HG02981 (cell line): ENCODE data around the gene PANK1.

Experiments used
- ATAC-seq: cut with Tn5 transposase; IDR thresholded peaks from one replicate; pipeline ENCODE4 v1.9.1; 2021; ENCODE audit warnings: mild to moderate bottlenecking, moderate library complexity; ENCODE audit not compliant: unreplicated experiment

The PANK1 gene

DNA sequence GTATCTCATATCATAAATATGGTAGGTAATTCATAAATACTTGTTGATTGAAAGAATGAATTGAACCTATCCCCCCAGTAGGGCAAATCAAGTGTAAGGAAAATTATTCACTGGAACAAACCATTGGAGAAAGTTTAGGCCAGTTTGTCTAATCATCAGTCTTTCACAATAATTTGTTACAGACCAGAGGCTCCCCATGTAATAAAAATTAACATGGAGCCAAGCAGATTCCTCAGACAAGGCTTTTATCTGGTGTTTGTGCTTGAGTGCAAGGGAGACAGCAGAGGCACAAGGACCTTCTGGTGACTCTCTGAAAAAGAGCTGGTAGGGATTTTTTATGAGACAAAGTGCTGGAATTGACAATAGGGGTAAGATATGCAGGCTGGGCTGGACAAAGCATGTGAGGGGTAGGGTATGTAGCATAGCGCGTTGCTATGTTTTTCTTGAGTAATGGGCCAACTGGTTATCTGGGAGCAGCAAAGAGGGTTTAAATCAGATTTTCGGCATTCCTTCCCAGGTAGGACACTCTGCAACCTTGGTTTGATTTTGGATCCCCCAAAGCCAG, 7.8 kb upstream of the PANK1 start:
- ATAC-seq: no peak

DNA sequence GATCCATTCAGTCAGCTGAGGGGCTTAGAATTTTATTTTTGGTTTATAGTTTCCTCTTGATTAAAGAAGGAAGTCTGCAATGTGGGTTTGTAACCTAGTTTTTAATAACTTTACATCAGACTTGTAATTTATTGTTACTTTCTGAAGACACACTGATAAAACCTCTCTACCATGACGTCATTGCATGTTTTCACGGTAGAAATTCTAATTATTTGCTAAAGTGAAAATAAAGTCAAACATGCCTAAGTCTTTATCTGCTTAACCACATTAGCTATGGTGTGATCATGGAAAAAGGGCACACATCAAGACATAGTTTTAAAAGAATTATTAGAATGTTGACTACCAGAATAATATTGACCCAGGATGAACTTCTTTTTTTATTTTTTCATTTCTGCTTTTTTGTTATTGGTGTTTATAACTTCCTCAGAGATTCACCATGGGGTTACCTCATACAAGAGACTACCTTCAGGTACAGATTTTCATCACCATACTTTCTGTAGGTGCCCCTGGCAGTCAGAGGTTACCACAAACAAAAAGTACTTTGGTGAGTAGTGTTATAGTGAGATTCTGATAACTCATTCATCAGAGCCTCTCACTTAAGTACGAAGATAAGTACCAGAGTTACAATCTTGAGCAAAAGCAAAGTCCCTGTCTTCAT, 7.0 kb upstream of the PANK1 start:
- ATAC-seq: peak; percentile 73

- ATAC-seq: no peak
These were observed 6.3 kb upstream of the PANK1 start for GRCh38 chr10:89651205-89651915.

DNA sequence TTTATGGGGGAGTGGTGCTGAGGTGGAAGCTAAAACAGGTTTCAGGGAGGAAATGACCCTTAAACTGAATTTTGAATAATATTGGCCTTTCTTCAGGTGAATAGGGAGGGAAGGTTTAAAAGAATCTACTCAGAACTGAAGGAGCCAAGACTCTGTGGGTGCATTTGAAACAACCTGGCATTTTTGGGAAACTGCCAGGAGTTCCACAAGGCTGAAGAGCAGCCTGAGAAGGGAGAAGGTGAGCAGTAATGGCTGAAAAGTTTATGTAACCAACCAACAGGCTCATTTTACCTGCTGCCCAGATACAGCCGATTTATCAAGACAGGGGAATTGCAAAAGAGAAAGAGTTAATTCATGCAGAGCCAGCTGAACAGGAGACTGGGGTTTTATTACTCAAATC, 4.0 kb upstream of the PANK1 start:
- no peak for ATAC-seq

DNA sequence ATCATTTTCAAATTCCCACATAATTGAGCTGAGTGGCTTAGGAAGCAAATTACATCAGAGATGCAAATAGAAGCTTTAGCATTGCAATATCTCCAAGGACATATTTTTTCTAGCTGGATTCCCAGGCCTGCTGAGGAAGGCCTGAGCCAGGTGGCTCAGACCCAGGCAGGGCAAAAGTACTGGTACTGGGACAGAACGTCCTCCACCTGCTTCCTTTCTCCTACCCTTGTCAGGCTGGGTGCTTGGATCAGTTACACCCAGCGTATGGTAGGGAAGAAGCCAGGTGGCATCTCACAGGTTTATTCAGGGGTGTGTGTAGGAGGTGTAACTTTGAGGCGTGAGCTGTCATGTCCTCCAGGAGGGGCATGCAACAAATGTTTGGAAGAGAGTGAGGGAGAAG, 3.0 kb upstream of the PANK1 start:
- ATAC-seq: no peak

- ATAC-seq: no peak
These were observed 2.0 kb upstream of the PANK1 start for GRCh38 chr10:89646889-89647657.

- no peak for ATAC-seq
These were observed 715 bp upstream of the PANK1 start for GRCh38 chr10:89645742-89646172.

- ATAC-seq: peak; percentile 27
These were observed 413 bp downstream of the PANK1 start for GRCh38 chr10:89644691-89644966.

DNA sequence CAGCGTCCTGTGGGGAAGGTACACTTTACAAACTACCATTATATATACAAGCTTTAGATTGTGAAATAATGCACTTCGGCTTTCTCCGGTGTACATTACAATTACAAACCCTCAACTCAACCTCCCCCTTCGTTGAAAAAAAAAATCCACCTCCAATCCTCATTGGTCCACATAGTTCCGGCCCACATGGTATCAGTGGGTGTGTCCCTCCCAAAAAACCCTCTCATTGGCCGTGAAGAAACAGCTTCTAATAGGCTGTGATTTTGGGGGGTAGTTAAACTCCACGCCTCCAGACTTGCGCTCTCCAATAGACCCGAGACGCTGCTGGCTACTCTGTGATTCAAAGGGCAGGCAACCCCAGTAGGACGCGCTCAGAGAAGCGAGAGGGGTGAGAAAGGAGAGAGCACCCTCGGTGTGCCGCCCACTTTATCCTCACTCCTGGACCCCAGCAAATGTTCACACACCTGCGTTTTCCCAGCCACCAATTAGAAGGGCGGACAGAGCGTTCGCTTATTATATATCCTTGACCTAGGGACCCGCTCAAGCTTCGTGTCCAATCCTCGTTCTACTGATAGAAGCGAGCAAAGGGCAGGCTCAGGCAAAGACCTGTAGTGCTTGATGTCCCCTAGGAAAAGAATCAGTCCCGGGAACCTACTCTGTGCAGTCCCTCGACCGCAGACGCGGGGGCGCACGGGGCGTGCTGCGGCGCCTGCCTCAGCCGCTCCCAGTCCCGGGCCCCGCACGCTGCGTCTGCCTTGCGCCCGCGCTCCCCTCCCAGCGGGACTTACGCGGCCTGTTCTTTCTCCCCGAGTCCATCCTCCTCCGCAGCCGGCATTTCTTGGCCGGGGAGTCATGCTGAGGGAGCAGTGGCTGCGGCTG, 991 bp downstream of the PANK1 start:
- ATAC-seq: peak; percentile 93

GRCh38 chr10:89643431-89643811, 1.6 kb downstream of the PANK1 start:
- no peak for ATAC-seq

DNA sequence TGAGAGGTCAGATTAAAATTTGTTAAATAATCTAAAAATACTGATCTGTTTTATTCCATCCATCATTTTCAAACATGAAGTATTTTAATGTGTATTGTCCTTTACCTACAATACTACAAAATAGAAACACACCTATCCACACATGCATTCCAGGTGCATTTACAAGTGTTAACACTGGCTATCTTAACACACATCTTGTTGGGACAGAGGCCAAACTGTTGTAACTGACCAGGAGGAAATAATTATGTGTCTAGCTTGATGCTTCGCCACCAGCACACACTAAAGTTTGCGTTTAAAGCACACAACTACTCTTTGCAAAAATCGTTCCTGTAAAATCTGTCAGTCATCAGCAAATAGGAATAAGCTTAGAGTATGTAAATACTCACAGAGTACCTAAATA, 2.8 kb downstream of the PANK1 start:
- no peak for ATAC-seq

GRCh38 chr10:89640241-89640640, 4.8 kb downstream of the PANK1 start:
- ATAC-seq: no peak

GRCh38 chr10:89639326-89639725, 5.7 kb downstream of the PANK1 start:
- ATAC-seq: no peak

DNA sequence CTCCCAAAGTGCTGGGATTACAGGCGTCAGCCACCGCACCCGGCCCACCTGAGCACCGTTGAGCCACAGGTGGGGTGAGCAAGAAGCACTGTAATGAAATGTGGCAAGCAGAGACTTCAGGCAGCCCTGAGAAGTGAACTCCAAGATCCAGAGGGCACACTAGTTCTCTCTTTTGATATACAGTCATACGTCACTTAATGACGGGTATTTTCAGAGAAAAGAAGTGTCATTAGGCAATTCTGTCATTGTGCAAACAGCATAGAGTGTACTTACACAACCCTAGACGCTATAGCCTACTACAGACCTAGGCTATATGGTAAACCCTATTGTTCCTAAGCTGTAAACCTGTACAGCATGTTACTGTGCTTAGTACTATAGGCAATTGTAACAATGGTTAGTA, 7.9 kb downstream of the PANK1 start:
- ATAC-seq: no peak

DNA sequence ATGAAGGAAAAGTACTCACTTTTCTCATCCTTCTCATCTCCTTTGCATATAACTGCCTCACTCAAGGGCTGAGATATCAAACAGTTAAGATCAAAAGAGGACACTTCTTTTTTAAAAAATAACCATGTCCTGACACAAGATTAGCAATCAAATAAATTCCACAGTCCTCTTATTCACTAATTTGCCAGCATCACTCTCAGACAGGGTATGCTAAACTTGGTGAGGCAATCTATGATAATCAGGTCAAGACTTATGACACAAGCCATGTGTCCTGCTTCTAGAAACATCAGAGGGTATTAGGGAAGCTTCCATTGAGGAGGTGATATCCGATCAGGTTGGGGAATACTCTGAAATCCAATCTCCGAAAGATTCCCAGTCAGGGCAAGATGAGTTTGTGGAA, 10.4 kb downstream of the PANK1 start:
- ATAC-seq: no peak

GRCh38 chr10:89633484-89633883, 11.6 kb downstream of the PANK1 start:
- no peak for ATAC-seq

DNA sequence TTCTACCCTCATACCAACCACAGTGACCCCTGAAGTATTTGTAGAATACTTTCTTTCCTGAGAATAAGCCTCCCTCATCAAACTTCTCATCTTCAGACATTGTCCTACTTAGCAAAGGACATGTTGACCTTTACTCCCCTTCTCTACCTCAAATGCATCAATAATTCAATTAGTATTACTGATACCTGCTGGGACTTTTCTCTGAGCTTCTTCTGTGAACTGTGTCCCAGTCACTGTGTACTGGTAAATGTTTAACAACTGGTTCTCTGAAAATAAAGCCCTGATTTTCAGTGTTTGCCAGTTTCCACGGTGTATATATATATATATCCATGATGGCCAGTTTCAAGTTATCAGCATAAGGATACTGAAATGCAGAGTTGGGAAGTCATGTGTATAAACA, 12.2 kb downstream of the PANK1 start:
- no peak for ATAC-seq

- ATAC-seq: no peak
These were observed 17.2 kb downstream of the PANK1 start for GRCh38 chr10:89627830-89628229.

DNA sequence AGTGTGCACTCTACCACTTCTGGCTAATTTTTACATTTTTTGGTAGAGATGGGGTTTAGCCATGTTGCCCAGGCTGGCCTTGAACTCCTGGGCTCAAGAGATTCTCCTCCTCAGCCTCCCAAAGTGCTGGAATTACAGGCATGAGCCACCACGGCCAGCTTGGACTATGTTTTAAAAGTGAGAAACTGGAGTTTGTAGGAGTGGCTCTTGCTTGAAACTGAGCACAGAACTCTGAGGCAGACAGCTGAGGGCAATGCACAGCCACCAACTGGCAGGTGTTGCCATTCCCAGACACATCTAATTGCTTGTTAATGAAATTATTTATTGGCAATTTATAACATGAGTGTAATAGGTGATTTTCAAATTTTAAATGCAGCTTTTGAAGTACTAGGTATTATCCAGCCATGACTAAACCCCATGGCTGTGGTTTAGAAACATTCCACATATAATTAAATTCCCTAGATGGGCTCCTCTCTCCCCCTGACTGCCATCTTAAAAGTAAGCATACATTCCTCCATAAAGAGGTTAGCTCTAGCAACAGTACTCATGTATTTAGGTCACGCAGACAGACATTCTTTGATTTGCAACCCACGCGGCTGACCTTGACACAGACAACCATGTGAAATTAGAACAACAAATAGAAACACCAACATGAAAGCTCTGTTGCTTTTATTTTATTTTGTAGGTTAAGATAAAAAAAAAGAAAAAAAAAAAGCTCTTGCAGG, 19.8 kb downstream of the PANK1 start:
- ATAC-seq: no peak

DNA sequence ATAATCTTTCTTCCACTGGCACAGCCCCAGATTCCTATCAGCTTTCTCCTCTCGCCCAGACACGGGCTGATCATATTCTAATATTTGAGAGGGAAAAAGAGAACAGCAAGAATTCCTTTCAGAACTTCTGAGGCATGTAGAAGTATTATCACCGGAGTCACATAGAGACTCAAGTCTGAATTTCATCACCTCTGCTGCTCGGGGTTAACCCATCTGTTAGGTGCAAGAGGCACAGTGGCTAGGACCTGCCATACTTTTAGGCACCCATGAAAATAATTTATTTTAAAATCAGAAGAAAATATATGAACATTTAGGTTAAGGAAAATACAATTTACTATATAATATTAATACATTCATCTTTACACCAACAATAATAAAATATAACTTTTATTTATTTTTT, 21.0 kb downstream of the PANK1 start:
- ATAC-seq: no peak
